Measurements from ENCODE around the gene MTUS2.

- TF ChIP-seq POLR2AphosphoS5 (IDR thresholded peaks at IDR 0.05) (no peak), POLR2A (IDR thresholded peaks at IDR 0.05) (no peak), EP300 (IDR thresholded peaks at IDR 0.05) (no peak)
- TF ChIP-seq, protein P1, sequence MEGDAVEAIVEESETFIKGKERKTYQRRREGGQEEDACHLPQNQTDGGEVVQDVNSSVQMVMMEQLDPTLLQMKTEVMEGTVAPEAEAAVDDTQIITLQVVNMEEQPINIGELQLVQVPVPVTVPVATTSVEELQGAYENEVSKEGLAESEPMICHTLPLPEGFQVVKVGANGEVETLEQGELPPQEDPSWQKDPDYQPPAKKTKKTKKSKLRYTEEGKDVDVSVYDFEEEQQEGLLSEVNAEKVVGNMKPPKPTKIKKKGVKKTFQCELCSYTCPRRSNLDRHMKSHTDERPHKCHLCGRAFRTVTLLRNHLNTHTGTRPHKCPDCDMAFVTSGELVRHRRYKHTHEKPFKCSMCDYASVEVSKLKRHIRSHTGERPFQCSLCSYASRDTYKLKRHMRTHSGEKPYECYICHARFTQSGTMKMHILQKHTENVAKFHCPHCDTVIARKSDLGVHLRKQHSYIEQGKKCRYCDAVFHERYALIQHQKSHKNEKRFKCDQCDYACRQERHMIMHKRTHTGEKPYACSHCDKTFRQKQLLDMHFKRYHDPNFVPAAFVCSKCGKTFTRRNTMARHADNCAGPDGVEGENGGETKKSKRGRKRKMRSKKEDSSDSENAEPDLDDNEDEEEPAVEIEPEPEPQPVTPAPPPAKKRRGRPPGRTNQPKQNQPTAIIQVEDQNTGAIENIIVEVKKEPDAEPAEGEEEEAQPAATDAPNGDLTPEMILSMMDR (IDR thresholded peaks at IDR 0.05), result no peak
Measured at GRCh38 chr13:29384466-29384865, 564.3 kb downstream of the MTUS2 start.

All from stomach (tissue), 4 donors.